DMS 273 treated with DMSO at 0.1 percent for 48 hours (cell line): ENCODE results near the gene TMEM138.

Experiments
- DNase-seq: peaks from one replicate; lab custom pipeline; 2025; lab: John Stamatoyannopoulos, UW

Gene TMEM138

DNA sequence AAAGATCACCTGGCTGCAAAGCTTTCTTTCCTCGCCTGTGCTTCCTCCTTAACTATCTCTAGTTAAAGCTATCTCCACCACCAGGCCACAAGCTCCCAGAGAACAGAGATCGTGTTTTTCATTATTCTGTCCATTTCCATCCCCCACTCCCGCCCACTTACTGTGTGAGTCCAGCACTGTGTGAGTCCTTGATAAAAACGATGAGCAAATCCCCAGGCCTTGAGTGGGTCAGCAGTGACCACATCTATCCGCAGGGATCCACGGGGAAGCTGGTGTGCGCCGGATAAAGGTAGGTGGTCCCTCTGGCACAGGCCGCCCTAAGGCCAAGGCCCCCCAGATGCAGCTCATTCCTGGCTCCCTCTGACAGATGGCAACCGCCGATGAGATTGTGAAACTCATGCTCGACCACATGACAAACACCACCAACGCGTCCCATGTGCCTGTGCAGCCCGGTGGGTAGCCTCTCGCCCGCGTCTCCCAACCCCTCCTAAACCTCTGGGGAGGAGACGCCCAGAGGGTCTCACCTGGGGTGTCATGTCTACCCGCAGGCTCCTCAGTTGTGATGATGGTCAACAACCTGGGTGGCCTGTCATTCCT is 19.9 kb upstream of the TMEM138 start:
- no peak for DNase-seq

DNA sequence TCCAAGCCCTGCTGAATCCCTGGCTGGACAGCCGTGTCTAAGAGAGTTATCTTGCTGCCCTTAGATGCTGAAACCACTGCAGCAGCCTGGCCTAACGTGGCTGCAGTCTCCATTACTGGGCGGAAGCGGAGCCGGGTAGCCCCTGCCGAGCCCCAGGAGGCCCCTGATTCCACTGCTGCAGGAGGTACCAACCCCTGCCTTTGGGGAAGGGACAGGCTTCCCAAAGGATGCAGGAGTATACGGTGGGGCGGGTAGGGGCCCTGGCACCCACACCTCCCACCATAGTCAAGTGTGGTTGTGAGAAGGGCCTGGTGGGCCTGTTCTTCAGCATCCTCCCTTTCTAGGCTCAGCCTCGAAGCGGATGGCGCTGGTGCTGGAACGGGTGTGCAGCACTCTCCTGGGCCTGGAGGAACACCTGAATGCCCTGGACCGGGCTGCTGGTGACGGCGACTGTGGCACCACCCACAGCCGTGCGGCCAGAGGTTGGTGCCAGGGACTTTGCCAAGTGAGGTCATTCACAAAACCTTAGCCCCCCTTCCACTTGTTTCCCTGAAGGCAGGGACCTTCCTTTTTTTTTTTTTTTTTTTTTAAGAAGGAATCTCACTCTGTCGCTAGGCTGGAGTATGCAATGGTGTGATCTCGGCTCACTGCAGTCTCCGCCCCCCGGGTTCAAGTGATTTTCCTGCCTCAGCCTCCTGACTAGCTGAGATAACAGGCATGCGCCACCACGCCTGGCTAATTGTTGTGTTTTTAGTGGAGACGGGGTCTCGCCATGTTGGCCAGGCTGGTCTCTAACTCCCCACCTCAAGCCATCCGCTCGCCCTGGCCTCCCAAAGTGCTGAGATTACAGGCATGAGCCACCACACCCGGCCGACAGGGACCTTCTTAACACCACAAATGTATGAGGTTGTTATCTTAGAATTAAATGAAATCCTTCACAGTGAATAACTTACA is 18.1 kb upstream of the TMEM138 start:
- DNase-seq, result no peak

DNA sequence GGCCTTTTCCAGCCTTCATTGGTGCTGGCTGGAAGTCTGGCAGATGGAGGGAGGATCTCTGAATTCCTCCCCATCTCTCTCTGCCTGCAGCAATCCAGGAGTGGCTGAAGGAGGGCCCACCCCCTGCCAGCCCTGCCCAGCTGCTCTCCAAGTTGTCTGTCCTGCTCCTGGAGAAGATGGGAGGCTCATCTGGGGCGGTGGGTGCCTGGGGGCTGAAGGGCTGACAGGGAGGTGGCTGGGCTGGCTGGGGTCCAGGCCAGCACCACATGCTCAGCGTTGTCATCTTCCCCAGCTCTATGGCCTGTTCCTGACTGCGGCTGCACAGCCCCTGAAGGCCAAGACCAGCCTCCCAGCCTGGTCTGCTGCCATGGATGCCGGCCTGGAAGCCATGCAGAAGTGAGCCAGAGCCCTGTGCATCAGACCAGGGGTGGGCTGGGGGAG is 17.0 kb upstream of the TMEM138 start:
- no peak for DNase-seq

DNA sequence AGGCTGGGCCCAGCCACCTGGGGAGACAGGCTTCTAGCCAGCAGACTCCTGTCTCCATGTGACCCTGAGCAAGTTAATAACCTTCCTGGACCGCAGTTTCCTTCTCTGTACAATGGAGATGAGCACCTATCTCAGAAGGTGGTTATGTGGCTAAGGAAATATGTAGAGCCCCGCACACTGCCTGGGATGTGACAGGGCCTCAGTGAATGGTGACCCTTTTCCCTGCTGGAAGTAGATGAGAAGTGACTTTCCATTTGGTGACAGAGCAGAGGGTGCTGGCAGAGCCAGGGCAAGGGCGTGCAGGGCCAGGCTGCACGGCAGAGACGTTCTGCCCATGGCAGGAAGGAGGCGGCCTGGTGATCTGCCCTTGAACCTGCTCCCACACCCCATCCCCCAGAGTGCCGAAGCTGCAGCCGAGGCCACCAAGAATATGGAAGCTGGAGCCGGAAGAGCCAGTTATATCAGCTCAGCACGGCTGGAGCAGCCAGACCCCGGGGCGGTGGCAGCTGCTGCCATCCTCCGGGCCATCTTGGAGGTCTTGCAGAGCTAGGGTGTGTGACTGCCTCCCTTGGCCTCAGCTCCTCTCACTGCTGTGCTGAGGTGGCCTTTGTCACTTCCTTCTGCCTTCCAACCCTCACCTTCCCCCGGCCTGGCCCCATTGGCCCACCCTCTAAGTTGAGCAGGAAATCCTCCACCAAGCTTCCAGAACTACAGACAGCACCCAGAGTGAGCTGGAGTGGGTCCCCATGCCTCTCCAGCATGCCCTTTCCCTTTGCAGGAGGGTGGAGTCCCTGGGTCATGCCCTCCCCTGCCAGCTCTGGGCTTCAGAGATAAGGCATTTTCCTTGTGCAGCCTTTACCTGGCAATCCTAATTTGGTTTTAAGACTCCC is 16.0 kb upstream of the TMEM138 start:
- no peak for DNase-seq

DNA sequence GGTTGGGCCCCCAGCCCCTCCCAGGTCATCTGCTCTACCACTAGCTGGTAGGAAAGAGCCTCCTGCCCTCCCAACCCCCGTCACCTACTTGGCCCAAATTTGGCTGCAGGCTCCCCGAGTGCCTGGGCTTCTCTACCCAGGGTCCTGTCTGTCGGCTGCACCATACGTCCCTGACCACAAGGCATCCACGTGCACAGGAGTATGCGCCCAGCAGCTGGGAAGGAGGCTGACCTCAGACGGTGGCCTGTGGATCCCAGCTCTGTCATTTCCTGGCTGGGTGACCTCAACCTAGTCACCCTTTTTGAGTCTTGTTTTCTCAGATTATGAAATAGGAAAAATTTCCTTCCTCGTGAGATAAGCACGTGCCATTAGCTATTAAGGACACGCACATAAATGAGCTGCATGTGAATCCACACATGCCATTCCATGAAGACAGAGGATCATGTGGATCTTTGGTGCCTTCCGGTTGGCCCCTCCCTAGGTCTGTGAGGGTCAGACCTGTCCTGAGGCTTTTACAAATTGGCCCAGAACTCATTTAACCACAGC is 14.2 kb upstream of the TMEM138 start:
- no peak for DNase-seq

DNA sequence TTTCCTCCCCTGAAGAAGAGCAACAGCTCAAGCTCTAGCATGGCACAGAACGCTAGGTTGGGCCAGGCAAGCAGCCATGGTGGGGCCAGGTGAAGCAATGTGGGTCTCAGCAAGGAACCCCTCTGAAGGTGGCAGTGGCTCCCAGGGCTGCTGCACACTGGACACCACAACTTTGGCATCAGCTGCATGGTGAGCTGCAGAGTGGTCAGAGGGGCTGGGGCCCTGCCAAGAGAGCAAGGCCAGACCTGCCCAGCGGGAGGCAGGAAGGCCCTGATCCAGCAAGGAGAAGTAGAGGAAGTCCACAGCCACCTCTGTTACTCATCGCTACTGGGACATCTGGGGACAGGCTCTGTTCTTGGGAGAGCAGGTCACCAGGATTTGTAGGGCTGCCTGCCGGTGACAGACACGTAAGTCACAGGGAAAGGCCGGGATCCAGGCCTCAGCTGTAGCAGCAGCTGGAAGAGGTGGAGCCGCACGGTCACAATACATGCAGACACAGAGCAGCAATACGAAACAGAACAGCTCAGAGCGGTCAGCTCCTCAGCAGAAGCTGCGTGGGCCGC is 12.9 kb upstream of the TMEM138 start:
- DNase-seq, result no peak

DNA sequence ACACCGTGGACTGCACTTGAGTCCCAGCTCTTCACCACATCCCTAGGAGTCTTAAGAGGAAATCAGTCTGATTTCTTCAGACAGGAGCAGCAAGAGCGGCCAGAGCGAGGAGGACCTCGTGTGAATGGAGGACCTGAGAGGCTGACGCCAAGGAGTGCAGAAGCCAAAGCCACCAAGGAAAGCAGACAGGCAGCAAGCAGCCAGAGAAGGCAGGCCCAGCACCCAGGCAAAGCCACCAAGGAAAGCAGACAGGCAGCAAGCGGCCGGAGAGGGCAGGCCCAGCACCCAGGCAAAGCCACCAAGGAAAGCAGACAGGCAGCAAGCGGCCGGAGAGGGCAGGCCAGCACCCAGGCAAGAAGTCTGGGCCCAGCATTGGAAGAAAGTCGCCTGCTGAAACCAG is 12.3 kb upstream of the TMEM138 start:
- DNase-seq, result no peak

DNA sequence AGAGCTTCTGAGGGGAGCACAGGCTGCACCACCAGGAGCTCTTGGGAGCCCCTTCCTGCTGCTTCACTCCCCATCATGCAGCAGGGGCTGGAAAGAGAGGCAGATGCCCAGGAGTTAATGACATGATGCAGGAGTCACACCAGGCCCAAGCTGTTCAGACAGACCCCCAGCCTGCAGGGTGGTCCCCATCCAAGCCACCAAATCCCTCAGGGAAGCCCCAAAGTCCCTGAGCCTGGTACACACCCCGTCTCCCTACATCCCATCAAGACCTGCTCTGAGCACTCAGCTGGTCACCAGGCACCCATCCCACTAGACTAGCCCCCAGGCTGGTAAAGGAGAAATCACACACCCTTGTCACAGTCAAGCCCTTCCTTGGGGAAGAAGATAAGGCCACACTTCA is 11.8 kb upstream of the TMEM138 start:
- no peak for DNase-seq

DNA sequence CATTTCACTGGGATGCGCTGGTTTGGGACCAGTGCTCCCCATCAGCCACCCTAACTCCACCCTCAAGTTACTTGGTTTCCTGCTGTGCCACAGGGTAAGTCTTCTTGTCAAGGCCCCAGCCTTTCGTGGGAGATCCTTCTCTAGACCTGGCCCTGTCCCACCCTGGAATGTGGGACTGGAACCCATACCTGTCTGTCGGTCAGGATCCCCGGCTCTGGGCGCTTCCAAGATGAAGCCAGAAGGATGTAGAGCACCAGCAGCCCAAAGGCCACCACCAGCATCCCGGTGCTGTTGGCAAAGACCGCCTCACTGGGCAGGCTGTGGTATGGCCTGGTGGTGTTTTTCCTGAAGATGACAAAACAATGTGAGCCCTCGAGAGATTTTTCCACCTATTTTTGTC is 11.4 kb upstream of the TMEM138 start:
- DNase-seq, result no peak

DNA sequence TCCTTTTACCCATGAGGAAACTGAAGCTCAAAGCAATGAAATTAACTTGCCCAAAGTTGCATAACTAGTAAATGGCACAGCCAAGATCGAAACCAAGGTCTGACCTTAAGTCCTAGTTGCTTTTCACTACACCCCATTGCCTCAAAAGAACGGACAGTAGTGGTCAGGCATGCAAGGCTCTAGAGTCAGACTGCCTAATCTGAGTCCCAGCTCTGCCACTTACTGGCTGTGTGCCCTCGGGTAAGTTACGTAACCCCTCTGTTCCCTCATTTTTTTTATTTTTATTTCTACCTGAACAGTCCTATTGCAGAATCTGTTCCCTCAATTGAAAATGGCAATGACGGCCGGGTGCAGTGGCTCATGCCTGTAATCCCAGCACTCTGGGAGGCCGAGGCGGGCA is 10.1 kb upstream of the TMEM138 start:
- no peak for DNase-seq

DNA sequence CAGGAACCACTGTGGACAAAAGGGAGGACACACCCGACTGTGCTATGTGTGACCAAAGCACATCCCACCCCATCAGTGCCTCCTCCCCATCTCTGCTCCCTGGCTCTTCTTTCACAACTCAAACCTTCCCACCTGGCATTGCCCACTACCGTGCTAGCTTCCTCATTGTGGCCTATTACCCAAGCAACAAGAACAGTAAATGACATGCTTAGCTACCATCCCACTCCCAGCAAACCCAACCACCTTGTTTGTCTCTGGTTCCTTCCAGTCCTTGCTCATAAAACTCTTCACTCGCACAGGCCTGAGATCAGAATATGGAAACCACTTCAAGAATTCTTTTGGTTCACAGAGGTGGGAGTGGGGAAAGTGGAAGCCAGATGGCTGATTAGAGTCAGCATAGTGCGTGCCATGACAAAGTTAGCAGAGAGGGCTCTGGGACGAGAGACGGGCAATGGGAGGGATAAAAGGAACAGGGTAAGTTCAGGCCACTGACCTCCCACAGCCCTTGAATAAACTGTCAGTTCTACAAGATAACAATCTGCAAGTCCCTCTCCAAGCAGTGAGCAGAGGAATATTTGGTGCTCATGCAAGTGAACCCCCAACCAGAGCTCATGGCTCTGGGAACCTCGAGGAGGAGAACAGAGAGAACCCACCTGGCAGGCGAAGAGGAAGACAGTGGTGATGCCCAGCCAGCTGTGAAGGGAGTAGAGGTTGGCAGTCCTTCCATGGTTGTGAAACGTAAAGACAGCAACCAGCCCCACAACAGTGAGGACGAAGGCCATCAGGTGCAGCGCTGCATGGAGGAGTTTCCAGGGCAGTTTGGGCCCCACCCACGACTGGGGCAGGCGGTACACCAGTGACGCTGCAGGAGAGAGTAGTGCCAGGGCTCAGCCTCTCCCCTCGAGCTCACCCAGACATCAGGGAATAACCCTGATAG is 8.8 kb upstream of the TMEM138 start:
- DNase-seq, result no peak

DNA sequence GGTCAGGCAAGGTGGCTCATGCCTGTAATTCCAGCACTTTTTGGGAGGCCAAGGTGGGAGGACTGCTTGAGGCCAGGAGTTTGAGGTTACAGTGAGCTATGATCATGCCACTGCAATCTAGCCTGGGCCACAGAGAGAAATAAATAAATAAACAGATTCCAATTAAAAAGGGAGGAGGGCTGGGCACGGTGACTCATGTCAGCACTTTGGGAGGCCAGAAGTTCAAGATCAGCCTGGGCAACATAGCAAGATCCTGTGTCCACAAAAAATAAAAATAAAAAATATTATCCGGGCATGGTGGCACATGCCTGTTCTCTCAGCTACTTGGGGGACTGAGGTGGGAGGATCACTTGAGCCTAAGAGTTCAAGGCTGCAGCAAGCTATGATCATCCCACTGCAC is 8.0 kb upstream of the TMEM138 start:
- no peak for DNase-seq

DNA sequence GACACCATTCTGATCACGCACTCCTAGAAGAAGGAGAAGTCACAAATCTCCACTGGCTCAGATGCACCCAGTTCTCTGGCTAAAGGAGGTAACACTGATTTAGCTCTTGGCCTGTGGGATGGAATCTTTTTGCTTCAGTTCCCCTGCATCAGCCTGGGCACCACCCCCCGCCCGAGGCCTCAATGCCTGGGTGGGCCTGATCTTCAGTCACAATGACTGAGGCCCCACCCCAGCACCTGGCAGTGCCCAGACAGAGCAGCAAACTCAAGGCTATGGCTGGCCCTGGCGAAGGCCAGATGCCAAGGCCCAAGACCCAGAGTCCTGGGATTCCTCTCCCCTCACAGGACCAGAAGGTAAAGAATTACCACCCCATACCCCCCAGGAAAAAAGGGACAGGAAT is 5.5 kb upstream of the TMEM138 start:
- no peak for DNase-seq

DNA sequence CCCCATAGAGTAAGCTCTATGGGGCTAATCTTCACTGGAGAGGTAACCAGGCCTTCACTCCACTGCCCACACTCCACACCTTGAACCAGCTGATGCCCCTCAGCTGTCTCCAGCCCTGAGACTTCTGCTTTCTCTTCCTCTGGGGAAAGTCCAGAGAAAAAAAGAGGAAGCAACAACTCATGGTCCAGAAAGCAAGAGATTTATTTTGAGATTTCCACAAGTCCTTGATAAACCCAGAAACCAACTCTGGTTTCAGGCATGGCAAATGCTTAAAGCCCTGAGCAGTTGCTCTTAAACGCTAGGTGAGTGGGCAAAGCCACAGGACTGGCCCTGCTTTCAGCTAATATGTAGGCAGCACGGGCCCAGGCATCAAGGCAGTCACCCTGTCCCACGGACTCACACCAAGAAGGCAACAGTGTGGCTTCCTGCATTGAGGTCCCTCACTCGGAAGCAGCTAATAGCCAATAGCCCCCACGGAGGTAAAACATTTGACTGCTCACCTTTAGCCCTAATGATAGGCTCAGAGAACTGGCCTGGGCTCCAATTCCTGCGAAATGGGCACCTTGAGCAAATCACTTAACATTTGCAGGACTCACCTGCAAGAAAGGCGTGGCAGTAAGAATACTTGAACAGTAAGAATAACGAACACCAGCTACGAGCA is 4.8 kb upstream of the TMEM138 start:
- DNase-seq, result no peak

DNA sequence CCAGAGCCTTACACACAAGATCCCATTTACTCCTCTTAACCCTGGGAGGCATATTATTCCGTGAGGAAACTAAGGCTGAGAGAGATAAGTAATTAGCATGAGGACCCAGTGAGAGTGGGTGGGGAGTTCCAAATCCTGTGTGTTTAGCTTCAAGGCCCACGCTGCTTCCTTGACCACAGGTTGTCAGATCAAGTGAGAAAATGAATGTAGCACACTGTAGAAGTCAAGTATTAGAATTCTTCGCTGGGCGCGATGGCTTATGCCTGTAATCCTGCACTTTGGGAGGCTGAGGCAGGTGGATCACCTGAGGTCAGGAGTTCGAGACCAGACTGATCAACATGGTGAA is 4.3 kb upstream of the TMEM138 start:
- DNase-seq, result no peak

DNA sequence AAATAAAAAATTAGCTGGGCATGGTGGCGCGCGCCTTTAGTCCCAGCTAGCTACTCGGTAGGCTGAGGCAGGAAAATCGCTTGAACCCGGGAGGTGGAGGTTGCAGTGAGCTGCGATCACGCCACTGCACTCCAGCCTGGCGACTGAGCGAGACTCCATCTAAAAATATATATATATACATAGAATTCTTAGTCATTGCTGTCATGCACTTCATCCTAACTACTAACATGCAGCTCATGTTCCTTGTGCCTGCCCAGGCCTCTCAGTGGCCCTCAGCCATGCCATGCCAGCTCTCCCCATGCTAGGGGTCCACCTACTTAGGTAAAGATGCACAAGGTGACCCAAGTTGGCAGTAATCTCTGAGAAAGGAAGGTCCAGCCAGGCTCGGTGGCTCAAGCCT is 3.6 kb upstream of the TMEM138 start:
- DNase-seq, result no peak

DNA sequence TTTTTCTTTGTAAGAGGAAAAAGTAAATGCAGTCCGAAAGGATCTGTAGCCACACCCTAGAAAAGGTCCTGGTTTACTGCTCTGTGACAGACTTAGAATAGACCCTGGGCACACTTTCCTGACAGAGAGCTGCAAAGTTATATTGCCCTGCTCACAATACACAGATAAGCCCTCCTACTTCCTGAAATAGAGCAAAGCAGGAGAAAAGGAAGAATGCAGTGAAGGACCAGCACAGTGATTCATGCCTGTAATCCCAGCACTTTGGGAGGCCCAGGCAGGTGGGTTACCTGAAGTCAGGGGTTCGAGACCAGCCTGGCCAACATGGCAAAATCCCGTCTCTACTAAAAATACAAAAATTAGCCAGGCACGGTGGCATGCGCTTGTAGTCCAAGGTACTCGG is 2.7 kb upstream of the TMEM138 start:
- no peak for DNase-seq

DNA sequence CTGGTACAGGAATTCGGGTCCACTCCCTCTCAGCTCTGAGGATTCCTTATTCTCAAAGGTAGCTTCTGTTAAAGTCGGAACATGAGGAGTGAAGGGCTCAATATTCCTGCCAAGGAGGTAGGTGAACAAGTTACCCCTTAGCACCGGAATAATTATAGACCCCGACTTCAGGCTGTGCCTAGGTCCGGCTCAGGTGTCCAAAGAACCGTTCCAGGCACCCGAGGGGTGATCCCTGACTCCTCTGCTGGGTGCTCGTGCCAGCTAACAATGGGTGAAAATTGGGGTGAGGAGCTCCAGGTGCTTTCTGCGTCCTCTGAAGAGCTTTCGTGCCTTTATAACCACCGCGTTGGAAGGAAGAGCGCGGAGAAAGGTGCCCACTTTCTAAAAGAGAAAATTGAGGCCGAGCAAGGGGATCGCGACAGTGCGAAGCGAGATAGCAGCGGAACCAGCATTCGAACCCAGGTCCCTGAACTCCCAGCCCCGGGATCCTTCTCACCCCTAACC is 885 bp upstream of the TMEM138 start:
- no peak for DNase-seq

DNA sequence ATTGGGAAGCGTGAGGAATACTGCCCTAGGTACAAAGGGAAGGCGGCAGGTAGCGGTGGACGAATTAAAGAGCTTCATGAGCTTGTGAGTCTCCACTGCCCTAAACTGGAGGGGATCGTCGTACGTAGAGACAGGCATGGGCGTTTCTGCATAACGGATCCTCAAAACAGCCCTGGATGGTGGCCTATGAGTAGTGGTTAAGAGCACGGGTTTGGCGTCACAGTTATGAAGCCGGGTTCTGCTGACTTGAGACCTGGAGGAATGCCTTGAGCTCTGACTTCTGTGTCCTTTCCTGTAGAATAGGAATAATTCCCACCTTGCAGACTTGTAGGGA is 335 bp downstream of the TMEM138 start:
- no peak for DNase-seq

DNA sequence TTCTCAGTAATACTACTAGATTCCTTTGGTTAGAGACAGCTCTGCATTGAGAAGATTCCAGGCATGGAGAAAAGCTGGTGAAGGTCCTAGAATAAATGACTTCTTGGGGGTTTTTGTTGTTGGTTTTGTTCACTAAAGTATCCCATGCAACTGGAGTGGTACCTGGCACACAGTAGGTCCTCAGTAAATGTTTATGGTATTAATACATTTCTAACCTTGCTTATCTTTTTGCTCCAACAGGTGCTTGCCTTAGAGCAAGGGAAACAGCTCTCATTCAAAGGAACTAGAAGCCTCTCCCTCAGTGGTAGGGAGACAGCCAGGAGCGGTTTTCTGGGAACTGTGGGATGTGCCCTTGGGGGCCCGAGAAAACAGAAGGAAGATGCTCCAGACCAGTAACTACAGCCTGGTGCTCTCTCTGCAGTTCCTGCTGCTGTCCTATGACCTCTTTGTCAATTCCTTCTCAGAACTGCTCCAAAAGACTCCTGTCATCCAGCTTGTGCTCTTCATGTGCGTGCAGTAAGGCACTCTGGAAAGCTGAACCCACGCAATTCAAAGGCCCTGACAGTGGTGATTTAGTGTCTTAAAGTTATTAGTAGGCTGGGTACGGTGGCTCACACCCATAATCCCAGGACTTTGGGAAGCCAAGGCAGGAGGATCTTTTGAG is 2.0 kb downstream of the TMEM138 start:
- no peak for DNase-seq
